ENCODE data around the gene HVCN1.

GRCh38 chr12:110702081-110702480, 13.2 kb upstream of the HVCN1 start:
- TF ChIP-seq RAD21 (conservative IDR thresholded peaks at IDR 0.05 in 1 of 2, IDR thresholded peaks at IDR 0.05 in 1 of 2) = no peak
- no peak for TF ChIP-seq CTCF (IDR thresholded peaks at IDR 0.05)
- no peak for TF ChIP-seq BHLHE40 (IDR thresholded peaks at IDR 0.05; ENCODE audit: low read depth, low read length)
- no peak for TF ChIP-seq MAFK (IDR thresholded peaks at IDR 0.05; ENCODE audit: partially characterized antibody)
- TF ChIP-seq, protein P1, sequence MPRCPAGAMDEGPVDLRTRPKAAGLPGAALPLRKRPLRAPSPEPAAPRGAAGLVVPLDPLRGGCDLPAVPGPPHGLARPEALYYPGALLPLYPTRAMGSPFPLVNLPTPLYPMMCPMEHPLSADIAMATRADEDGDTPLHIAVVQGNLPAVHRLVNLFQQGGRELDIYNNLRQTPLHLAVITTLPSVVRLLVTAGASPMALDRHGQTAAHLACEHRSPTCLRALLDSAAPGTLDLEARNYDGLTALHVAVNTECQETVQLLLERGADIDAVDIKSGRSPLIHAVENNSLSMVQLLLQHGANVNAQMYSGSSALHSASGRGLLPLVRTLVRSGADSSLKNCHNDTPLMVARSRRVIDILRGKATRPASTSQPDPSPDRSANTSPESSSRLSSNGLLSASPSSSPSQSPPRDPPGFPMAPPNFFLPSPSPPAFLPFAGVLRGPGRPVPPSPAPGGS (IDR thresholded peaks at IDR 0.05) = no peak
- TF ChIP-seq ESRRA (IDR thresholded peaks at IDR 0.05; ENCODE audit: borderline replicate concordance, low read length) = no peak
- no peak for TF ChIP-seq RCOR1 (IDR thresholded peaks at IDR 0.05; ENCODE audit: low read depth, low read length)
- no peak for TF ChIP-seq ZSCAN20 (CRISPR knock-in tag; IDR thresholded peaks at IDR 0.05)
- TF ChIP-seq, protein P2, sequence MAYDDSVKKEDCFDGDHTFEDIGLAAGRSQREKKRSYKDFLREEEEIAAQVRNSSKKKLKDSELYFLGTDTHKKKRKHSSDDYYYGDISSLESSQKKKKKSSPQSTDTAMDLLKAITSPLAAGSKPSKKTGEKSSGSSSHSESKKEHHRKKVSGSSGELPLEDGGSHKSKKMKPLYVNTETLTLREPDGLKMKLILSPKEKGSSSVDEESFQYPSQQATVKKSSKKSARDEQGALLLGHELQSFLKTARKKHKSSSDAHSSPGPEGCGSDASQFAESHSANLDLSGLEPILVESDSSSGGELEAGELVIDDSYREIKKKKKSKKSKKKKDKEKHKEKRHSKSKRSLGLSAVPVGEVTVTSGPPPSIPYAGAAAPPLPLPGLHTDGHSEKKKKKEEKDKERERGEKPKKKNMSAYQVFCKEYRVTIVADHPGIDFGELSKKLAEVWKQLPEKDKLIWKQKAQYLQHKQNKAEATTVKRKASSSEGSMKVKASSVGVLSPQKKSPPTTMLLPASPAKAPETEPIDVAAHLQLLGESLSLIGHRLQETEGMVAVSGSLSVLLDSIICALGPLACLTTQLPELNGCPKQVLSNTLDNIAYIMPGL (CRISPR knock-in tag; IDR thresholded peaks at IDR 0.05; ENCODE audit: borderline replicate concordance) = no peak
- TF ChIP-seq POLR2A (IDR thresholded peaks at IDR 0.05; ENCODE audit: low read length) = no peak
